ENCODE data around the gene DAP.

DNA sequence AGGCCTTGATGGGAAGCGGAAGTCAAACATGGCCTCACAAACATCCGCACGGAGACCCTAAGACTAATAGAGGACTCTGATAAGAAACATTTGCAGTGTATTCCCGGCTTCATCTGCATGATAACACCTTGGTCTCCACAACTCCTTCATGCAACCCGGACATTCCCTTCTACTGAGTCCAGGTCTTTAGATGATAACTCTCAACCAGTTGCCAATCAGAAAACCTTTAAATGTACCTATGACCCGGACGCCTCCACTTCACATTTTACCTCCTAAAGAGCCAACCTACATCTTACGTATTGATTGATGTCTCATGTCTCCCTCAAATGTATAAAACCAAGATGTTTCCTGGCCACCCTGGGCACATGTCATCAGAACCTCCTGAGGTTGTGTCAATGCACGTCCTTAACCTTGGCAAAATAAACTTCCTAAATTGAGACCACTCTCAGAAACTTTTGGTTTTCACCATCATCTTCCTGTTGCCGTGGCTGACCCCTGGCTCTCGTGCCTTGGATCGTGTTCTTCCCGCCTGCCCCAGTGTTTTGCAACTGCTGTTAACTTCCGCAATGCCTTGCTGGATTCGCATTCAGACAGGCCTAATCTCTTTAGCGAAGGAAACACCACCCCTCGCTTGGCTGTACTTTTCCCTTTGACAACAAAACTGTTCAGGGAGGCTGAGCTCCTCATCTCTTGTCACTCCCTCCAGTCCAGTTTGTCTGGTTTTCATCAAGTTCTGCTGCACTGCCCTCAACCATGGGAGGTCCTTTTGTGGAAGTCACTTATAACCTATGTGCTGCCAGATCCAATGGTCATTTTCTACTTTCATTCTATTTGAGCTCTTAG is 1.1 kb upstream of the DAP start:
- TF ChIP-seq MIER2 (CRISPR knock-in tag; IDR thresholded peaks at IDR 0.05) (no peak), CBX2 (IDR thresholded peaks at IDR 0.05; ENCODE audit: low read depth, low read length) (no peak), CBX2 (CRISPR knock-in tag; IDR thresholded peaks at IDR 0.05; ENCODE audit: low read depth) (no peak), TAF15 (IDR thresholded peaks at IDR 0.05; ENCODE audit: low read depth, low read length, poor library complexity, severe bottlenecking) (no peak), KLF11 (CRISPR knock-in tag; IDR thresholded peaks at IDR 0.05) (no peak), GABPA (IDR thresholded peaks at IDR 0.05; ENCODE audit: low read depth, low read length) (no peak), GABPA (CRISPR knock-in tag; IDR thresholded peaks at IDR 0.05; ENCODE audit: low read depth) (no peak), ZNF251 (CRISPR knock-in tag; IDR thresholded peaks at IDR 0.05) (no peak), POLR2A (IDR thresholded peaks at IDR 0.05; ENCODE audit: insufficient read depth in 1 of 2, low read depth in 2 of 2, low read length in 2 of 2) (no peak), CHCHD3 (CRISPR knock-in tag; IDR thresholded peaks at IDR 0.05) (no peak)
- TF ChIP-seq, protein P1, sequence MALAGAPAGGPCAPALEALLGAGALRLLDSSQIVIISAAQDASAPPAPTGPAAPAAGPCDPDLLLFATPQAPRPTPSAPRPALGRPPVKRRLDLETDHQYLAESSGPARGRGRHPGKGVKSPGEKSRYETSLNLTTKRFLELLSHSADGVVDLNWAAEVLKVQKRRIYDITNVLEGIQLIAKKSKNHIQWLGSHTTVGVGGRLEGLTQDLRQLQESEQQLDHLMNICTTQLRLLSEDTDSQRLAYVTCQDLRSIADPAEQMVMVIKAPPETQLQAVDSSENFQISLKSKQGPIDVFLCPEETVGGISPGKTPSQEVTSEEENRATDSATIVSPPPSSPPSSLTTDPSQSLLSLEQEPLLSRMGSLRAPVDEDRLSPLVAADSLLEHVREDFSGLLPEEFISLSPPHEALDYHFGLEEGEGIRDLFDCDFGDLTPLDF (CRISPR knock-in tag; IDR thresholded peaks at IDR 0.05): no peak

Data from HepG2 (cell line).